NCI-H1417 (cell line): Measurements from ENCODE around the gene SLC6A3.

Source experiments
- DNase-seq, 3 experiments: peaks; one replicate each; lab custom pipeline; 2025; lab: John Stamatoyannopoulos, UW

SLC6A3 gene

DNA sequence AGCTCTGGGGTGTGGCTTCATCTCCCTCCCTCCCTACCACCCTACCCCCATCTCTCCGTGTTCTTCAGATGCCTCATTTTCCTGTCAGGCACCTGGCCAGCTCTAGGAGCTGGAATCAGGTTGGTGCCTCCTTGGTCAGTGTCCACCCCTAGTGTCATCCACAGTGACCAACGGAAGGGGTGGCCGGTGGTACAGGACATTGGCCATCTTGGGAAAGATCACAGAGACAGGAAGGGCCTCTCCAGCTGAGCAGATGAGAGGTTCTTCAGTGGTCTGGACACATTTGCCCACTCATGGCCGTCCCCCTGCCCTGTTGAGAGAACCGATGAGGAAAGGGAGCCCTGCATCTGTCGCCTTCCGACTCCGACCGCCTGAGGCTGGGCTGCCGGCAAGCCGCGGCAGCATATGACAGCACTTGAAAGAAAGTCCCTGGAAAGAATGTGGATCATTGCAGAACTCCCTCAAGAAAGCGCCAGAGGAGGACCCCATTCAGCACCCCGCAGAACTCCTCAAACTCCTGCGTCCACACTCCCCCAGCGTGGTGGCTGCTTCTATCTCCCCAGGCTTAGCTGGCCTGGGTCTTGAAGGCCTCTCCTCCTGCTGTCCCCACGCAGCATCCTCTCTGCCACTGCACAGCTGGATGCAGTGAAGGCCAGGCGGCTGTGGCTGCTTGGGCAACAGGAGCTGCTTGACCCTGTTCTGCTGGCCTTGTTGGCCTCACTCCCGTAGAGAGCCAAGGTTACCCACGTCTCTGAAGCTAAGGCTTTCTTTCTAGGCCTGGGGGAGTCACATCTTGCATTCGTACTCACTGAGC, 98.4 kb downstream of the SLC6A3 start:
- no peak for DNase-seq

GRCh38 chr5:1345876-1346626, 99.2 kb downstream of the SLC6A3 start:
- no peak for DNase-seq

DNA sequence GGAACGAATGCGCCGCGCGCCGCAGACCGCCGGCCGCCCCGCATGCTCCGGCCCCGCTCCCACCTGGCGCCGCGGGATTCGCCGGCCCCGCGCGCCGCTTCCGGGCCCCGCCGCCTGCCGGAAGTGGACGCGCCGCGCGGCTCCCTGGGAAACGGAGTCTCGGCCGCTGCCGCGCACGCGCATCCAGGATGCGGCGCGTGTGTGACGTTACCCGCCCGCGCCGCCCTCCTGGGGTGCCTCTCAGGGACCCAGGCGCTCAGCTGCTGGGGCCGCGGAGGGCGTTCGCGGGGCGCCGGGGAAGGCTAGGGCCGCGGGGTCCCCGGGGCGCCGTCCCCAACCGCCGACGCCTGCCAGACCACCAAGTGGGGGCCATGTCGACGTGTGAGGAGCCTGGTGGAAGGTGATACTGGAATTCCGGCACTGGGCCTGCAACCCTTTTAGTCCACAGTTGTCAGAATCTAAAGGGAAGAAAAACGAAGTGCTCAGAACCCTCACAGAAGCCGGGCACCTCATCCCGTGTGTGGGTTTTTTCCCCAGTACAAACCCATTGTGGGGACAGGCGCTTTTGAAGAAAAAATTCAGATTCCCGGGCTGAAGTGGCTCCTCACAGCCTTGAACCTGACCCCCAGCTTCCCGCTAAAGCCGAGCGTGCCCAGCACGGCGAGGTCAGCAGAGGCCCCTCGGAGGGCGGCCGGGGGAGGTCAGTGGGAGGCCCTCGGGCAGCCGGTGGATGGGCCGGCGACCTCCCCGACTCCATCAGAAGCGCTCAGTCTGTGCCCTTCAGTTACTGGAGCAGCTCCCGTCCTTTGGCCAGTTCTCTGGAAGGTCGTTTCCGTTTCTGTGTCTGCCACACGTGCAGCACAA, 100.0 kb downstream of the SLC6A3 start, which contains the start of gene CLPTM1L:
Gene CLPTM1L (minus strand): TSS at position 125 of the 864 bp plus-strand sequence. CDS start 258 bp downstream, outside the sequence.
- DNase-seq, result peak; percentile 90 to 94 (median 94)

DNA sequence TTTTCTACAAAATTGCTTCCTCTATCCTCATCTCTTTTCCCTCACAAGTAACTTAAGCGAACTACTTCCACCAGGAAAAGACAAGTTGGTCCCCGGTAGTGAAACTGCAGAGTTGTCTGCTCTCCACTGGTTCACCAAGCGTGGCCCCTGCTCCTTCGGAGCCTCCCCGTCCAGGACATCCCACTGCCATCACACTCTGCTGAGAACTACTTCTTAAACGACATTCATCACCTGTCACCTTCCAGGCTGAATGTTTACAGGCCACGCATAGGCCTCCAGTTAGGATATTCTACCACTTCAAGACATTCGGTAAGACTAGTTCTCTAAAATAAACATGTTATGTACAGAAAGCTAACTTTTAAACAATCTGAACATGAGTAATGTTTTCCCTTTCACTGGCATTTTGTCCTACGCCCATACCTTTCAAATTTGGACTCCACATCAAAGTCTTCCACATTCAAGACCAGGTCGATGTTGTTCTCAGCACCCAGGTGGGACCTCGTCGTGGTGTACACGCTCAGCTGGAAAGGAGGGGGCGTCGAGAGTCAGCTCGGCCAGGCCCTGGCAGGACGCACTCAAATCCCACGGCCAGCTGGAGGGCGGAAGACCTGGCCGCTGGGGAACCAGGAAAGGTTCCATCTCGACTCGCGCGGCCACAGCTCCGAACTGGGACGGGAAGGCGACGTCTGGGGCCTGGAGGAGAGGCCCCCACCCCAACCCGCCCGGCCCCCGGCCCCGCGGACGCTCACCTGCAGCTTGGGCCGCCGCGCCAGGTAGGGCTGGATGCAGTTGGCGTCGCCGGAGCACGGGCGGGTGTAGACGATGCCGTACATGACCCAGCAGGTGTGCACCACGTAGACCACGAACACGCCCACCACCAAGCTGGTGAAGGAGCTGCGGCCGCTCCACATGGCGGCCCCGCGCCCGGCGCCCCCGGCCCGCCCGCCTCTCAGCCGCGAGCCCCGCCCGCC, 101.0 kb downstream of the SLC6A3 start:
- peak in 2 of 3 experiments; percentile 73 to 74 for DNase-seq

DNA sequence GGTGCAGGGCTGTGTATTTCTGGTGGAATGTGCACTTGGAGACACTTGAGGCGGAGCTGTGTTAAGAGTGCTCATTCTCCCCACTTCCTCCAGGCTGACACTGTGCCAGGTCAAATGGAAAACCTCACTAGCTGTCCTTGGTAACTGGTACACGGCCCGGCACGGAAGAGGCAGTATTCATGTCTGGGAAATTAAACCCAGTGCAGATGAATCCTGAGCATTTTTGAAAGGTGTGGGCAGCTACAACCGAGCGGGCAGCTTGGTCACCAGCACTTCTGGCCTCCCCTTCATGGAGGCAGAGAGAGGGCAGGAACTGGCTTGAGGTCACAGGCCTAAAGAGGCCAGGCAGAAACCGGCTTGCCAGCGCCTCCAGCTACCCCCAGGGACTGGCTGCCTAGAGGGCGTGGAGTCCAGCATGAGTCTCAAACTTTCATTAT, 101.9 kb downstream of the SLC6A3 start:
- no peak for DNase-seq
